HepG2 (cell line): ENCODE measurements around the gene HEPACAM. TPM values are rescaled to one million over a fixed set of nuclear protein-coding genes. Genes with fewer than 3 reads are reported as not detected.
A peak's percentile ranks its signal among the peaks of the same experiment; 100 is the strongest.

Experiments
- AHR ChIP-seq: IDR thresholded peaks from 2 replicates; pipeline ENCODE4 v1.6.1; 2018; ENCODE audit warnings: missing genetic modification reagents, missing compliant biosample characterization
- CEBPG ChIP-seq: IDR thresholded peaks from 2 replicates; pipeline ENCODE4 v1.6.1; 2016
- HNRNPK ChIP-seq: fragments of 200-400 bp; formaldehyde crosslinking; IDR thresholded peaks from 2 replicates; pipeline ENCODE4 v1.6.1; 2018; ENCODE audit warnings: low read length, low read depth, moderate library complexity, mild to moderate bottlenecking; ENCODE audit not compliant: poor library complexity, severe bottlenecking
- HNRNPL ChIP-seq: fragments of 200-400 bp; formaldehyde crosslinking; IDR thresholded peaks from 2 replicates; pipeline ENCODE4 v1.6.1; 2017; ENCODE audit warnings: mild to moderate bottlenecking, low read depth, low read length
- KDM3A ChIP-seq: IDR thresholded peaks from 2 replicates; pipeline ENCODE4 v1.6.1; 2018; ENCODE audit warnings: low read depth, missing compliant biosample characterization
- MAF1 ChIP-seq: sonication (generic); formaldehyde crosslinking; IDR thresholded peaks from 2 replicates; pipeline ENCODE4 v1.5.0; 2020; ENCODE audit warnings: missing genetic modification reagents, borderline replicate concordance
- MIER2 ChIP-seq: IDR thresholded peaks from 2 replicates; pipeline ENCODE4 v1.6.1; 2016; ENCODE audit warnings: missing biosample characterization, missing genetic modification reagents
- NR2F6 ChIP-seq, 2 experiments: IDR thresholded peaks; 2 replicates each; pipeline ENCODE4 v1.6.1; 2016; ENCODE audit warnings: antibody characterized with exemption in 1 of 2, mild to moderate bottlenecking in 1 of 2
- PITX1 ChIP-seq: sonication (generic); formaldehyde crosslinking; IDR thresholded peaks from 2 replicates; pipeline ENCODE4 v1.5.1; 2020; ENCODE audit warnings: mild to moderate bottlenecking, missing genetic modification reagents
- RAD21 ChIP-seq: fragments of 450-650 bp; formaldehyde crosslinking; IDR thresholded peaks from 2 replicates; pipeline ENCODE4 v1.5.0; 2020; ENCODE audit warnings: mild to moderate bottlenecking
- SALL2 ChIP-seq: sonication (generic); formaldehyde crosslinking; IDR thresholded peaks from 2 replicates; pipeline ENCODE4 v1.8.1; 2023; ENCODE audit warnings: mild to moderate bottlenecking, missing genetic modification reagents, inconsistent platforms
- ZFP36L2 ChIP-seq: sonication (generic); formaldehyde crosslinking; IDR thresholded peaks from 2 replicates; pipeline ENCODE4 v1.4.0; 2020; ENCODE audit warnings: missing genetic modification reagents
- ZNF292 ChIP-seq: sonication (generic); formaldehyde crosslinking; IDR thresholded peaks from 2 replicates; pipeline ENCODE4 v1.8.1; 2022; ENCODE audit warnings: mild to moderate bottlenecking, low read depth, missing genetic modification reagents, borderline replicate concordance
- ZNF333 ChIP-seq: sonication (generic); formaldehyde crosslinking; IDR thresholded peaks from 2 replicates; pipeline ENCODE4 v1.4.0; 2020; ENCODE audit warnings: mild to moderate bottlenecking, missing genetic modification reagents, borderline replicate concordance
- ZNF343 ChIP-seq: sonication (generic); formaldehyde crosslinking; IDR thresholded peaks from 2 replicates; pipeline ENCODE4 v1.4.0; 2020; ENCODE audit warnings: mild to moderate bottlenecking, missing genetic modification reagents
- ZNF441 ChIP-seq: sonication (generic); formaldehyde crosslinking; IDR thresholded peaks from 2 replicates; pipeline ENCODE4 v1.7.0; 2021; ENCODE audit warnings: missing genetic modification reagents, borderline replicate concordance
- ZNF652 ChIP-seq: IDR thresholded peaks from 2 replicates; pipeline ENCODE4 v1.6.1; 2016; ENCODE audit warnings: low read depth, borderline replicate concordance
- ZNF768 ChIP-seq: sonication (generic); formaldehyde crosslinking; IDR thresholded peaks from 2 replicates; pipeline ENCODE4 v1.4.0; 2020; ENCODE audit warnings: missing genetic modification reagents
- ZNF777 ChIP-seq: sonication (generic); formaldehyde crosslinking; IDR thresholded peaks from 2 replicates; pipeline ENCODE4 v1.4.0; 2020; ENCODE audit warnings: missing genetic modification reagents
- ZNF891 ChIP-seq: sonication (generic); formaldehyde crosslinking; IDR thresholded peaks from 2 replicates; pipeline ENCODE4 v1.5.0; 2020; ENCODE audit warnings: mild to moderate bottlenecking, missing genetic modification reagents
- polyA plus RNA-seq, 8 experiments: library from polyadenylated mRNA; depleted of rRNA in 3 of 8; stranded (reverse) in 7 of 8; unstranded in 1 of 8; fragments of >200 nt; fragmentation: Illumina TruSeq in 4 of 8; extraction: Trizol in 4 of 8; gene quantifications; 2 replicates each; pipeline versions ENCODE4 v1.2.1 to v1.2.3, GENCODE V29; 2011 to 2016; ENCODE audit warnings: low read depth in 4 of 8, missing spikeins in 1 of 8, mixed read lengths in 1 of 8; ENCODE audit not compliant: insufficient read depth in 1 of 8
- total RNA-seq, 5 experiments: library from RNA; depleted of rRNA; stranded (reverse); fragments of >200 nt; fragmentation: Illumina TruSeq; extraction: Trizol; gene quantifications; 2 replicates each; pipeline ENCODE4 v1.2.3, GENCODE V29; 2016; ENCODE audit warnings: low read depth in 1 of 5
- TF ChIP-seq, protein P1 (sequence below): sonication (generic); formaldehyde crosslinking; IDR thresholded peaks from 2 replicates; pipeline ENCODE4 v1.5.0; 2020; ENCODE audit warnings: mild to moderate bottlenecking, missing genetic modification reagents
- TF ChIP-seq, protein P2 (sequence below): sonication (generic); formaldehyde crosslinking; IDR thresholded peaks from 2 replicates; pipeline ENCODE4 v1.8.0; 2023; ENCODE audit warnings: mild to moderate bottlenecking, missing genetic modification reagents
- TF ChIP-seq, protein P3 (sequence below): sonication (generic); formaldehyde crosslinking; IDR thresholded peaks from 2 replicates; pipeline ENCODE4 v1.5.1; 2020; ENCODE audit warnings: mild to moderate bottlenecking, missing genetic modification reagents, moderate library complexity

Gene HEPACAM
- total and polyA plus RNA-seq, 2 of the 13 experiments (the other 11 are each of a cell fraction or from before 2014, with no cell fraction given), result 66.9 to 121 TPM

DNA sequence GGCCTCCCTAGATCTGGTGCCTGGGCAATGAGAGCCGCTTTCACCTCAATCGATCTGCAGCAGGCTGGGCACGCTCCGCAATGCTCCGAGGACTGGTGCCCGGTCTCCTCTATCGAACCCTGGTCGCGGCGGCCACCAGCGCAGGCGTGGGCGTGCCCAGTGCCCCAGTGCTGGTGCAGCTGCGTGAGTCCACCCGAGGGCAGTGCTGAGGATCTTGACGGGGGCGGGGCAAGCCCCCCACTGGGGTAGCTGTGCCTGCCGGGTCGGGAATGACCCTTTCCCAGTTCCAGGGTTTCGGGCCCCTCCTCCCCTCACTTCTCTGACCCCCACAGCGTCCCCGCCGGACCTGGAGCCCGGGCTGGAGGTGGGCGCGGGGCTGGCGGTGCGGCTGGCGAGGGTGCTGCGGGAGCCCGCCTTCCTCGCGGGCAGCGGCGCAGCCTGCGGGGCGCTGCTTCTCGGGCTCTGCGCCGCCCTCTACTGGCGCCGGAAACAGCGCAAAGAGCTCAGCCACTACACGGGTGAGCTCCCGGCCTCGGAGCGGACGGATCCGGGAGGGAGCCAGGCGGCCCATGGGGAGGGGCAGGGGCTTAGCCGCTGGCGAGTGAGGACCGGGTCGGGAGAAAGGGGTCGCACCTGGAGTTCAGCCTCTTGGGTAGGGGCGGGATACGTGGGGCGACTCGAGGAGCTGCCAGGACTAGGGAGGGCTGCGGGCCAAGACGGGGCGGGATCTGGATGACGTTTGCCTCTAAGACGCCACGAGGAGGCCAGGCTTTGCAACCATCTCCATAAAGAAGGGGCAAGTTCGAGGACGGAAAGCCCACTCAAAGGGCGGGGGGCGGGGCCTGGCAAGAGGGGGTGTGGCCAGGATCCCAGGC lies 59.7 kb downstream of the HEPACAM start (continued):
- TF ChIP-seq ZNF652 (CRISPR knock-in tag), result no peak
- TF ChIP-seq ZNF777 (CRISPR knock-in tag), result peak; percentile 85
- TF ChIP-seq, protein P1, sequence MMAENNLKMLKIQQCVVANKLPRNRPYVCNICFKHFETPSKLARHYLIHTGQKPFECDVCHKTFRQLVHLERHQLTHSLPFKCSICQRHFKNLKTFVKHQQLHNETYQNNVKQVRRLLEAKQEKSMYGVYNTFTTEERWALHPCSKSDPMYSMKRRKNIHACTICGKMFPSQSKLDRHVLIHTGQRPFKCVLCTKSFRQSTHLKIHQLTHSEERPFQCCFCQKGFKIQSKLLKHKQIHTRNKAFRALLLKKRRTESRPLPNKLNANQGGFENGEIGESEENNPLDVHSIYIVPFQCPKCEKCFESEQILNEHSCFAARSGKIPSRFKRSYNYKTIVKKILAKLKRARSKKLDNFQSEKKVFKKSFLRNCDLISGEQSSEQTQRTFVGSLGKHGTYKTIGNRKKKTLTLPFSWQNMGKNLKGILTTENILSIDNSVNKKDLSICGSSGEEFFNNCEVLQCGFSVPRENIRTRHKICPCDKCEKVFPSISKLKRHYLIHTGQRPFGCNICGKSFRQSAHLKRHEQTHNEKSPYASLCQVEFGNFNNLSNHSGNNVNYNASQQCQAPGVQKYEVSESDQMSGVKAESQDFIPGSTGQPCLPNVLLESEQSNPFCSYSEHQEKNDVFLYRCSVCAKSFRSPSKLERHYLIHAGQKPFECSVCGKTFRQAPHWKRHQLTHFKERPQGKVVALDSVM (CRISPR knock-in tag), result 0 out of 2 replicates have a peak, but pooled peaks have one; percentile 9
- TF ChIP-seq NR2F6 (IDR thresholded peaks at IDR 0.05), result no peak
- TF ChIP-seq NR2F6 (CRISPR knock-in tag; IDR thresholded peaks at IDR 0.05), result 0 out of 2 replicates have a peak, but pooled peaks have one; percentile 21
- 0 out of 2 replicates have a peak, but pooled peaks have one; percentile 42 for TF ChIP-seq AHR (CRISPR knock-in tag)
- TF ChIP-seq MAF1 (CRISPR knock-in tag), result 0 out of 2 replicates have a peak, but pooled peaks have one; percentile 54
- TF ChIP-seq ZNF891, result 0 out of 2 replicates have a peak, but pooled peaks have one; percentile 32
- TF ChIP-seq HNRNPL, result 0 out of 2 replicates have a peak, but pooled peaks have one; percentile 65
- no peak for TF ChIP-seq ZFP36L2 (CRISPR knock-in tag)
- no peak for TF ChIP-seq ZNF343 (CRISPR knock-in tag)
- TF ChIP-seq HNRNPK, result peak; percentile 81
- TF ChIP-seq SALL2 (CRISPR knock-in tag), result peak; percentile 33; the same call in 1 of the 2 replicates
- TF ChIP-seq ZNF441 (CRISPR knock-in tag), result peak; percentile 59; the same call in 1 of the 2 replicates
- TF ChIP-seq, protein P2, sequence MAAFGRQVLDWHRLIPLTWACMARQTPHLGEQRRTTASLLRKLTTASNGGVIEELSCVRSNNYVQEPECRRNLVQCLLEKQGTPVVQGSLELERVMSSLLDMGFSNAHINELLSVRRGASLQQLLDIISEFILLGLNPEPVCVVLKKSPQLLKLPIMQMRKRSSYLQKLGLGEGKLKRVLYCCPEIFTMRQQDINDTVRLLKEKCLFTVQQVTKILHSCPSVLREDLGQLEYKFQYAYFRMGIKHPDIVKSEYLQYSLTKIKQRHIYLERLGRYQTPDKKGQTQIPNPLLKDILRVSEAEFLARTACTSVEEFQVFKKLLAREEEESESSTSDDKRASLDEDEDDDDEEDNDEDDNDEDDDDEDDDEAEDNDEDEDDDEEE (CRISPR knock-in tag), result peak; percentile 36; the same call in 1 of the 2 replicates
- TF ChIP-seq PITX1 (CRISPR knock-in tag), result peak; percentile 57; the same call in 1 of the 2 replicates
- TF ChIP-seq ZNF768 (CRISPR knock-in tag), result peak; percentile 29; the same call in 1 of the 2 replicates
- no peak for TF ChIP-seq MIER2 (CRISPR knock-in tag)
- TF ChIP-seq CEBPG (CRISPR knock-in tag), result no peak
- TF ChIP-seq RAD21 (CRISPR knock-in tag), result peak; percentile 54; the same call in 1 of the 2 replicates
- TF ChIP-seq ZNF333 (CRISPR knock-in tag), result peak; percentile 86; the same call in 1 of the 2 replicates
- no peak for TF ChIP-seq KDM3A (CRISPR knock-in tag)
- TF ChIP-seq, protein P3, sequence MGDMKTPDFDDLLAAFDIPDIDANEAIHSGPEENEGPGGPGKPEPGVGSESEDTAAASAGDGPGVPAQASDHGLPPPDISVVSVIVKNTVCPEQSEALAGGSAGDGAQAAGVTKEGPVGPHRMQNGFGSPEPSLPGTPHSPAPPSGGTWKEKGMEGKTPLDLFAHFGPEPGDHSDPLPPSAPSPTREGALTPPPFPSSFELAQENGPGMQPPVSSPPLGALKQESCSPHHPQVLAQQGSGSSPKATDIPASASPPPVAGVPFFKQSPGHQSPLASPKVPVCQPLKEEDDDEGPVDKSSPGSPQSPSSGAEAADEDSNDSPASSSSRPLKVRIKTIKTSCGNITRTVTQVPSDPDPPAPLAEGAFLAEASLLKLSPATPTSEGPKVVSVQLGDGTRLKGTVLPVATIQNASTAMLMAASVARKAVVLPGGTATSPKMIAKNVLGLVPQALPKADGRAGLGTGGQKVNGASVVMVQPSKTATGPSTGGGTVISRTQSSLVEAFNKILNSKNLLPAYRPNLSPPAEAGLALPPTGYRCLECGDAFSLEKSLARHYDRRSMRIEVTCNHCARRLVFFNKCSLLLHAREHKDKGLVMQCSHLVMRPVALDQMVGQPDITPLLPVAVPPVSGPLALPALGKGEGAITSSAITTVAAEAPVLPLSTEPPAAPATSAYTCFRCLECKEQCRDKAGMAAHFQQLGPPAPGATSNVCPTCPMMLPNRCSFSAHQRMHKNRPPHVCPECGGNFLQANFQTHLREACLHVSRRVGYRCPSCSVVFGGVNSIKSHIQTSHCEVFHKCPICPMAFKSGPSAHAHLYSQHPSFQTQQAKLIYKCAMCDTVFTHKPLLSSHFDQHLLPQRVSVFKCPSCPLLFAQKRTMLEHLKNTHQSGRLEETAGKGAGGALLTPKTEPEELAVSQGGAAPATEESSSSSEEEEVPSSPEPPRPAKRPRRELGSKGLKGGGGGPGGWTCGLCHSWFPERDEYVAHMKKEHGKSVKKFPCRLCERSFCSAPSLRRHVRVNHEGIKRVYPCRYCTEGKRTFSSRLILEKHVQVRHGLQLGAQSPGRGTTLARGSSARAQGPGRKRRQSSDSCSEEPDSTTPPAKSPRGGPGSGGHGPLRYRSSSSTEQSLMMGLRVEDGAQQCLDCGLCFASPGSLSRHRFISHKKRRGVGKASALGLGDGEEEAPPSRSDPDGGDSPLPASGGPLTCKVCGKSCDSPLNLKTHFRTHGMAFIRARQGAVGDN (CRISPR knock-in tag), result peak; percentile 90
- peak; percentile 47; the same call in 1 of the 2 replicates for TF ChIP-seq ZNF292 (CRISPR knock-in tag)
